Thyroid gland (tissue), 4 donors: Measurements from ENCODE around the gene DNER.

ENCODE experiments used
- POLR2A ChIP-seq, 2 donors: fragments of 450-650 bp; IDR thresholded peaks; one replicate each; pipeline ENCODE4 v1.6.1; 2017; ENCODE audit warnings: antibody characterized with exemption in 2 of 2, mild to moderate bottlenecking in 2 of 2, moderate library complexity in 1 of 2
- TF ChIP-seq, protein P1 (sequence below), 6 experiments: fragments of 200-600 bp in 3 of 6; fragments of 450-650 bp in 3 of 6; sonication (generic) in 3 of 6; IDR thresholded peaks; one replicate each; pipeline ENCODE4 v1.5.1; 2016 to 2019; ENCODE audit warnings: antibody characterized with exemption in 6 of 6, mild to moderate bottlenecking in 2 of 6, inconsistent platforms in 1 of 6, moderate library complexity in 1 of 6

DNA sequence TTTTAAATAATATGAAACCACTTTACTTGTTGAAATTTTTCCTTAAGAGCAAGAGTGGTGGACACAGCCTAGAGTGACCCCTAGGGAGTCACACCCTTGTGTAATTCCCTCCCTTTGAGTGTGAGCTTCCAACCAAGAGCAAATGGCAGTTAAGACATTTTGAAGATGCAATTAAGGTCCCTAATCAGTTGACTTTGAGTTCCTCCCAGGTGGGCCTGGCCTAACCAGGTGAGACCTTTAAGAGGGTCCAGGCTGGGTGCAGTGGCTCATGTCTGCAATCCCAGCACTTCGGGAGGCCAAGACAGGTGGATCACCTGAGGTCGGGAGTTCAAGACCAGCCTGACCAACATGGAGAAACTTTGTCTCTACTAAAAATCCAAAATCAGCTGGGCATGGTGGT, 299.7 kb downstream of the DNER start:
- TF ChIP-seq, protein P1, sequence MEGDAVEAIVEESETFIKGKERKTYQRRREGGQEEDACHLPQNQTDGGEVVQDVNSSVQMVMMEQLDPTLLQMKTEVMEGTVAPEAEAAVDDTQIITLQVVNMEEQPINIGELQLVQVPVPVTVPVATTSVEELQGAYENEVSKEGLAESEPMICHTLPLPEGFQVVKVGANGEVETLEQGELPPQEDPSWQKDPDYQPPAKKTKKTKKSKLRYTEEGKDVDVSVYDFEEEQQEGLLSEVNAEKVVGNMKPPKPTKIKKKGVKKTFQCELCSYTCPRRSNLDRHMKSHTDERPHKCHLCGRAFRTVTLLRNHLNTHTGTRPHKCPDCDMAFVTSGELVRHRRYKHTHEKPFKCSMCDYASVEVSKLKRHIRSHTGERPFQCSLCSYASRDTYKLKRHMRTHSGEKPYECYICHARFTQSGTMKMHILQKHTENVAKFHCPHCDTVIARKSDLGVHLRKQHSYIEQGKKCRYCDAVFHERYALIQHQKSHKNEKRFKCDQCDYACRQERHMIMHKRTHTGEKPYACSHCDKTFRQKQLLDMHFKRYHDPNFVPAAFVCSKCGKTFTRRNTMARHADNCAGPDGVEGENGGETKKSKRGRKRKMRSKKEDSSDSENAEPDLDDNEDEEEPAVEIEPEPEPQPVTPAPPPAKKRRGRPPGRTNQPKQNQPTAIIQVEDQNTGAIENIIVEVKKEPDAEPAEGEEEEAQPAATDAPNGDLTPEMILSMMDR (IDR thresholded peaks at IDR 0.05), result no peak
- TF ChIP-seq POLR2A (IDR thresholded peaks at IDR 0.05), result no peak
